ENCODE data around the gene PCBP1.
A peak's percentile ranks its signal among the peaks of the same experiment; 100 is the strongest.

GRCh38 chr2:70089983-70090525, 2.8 kb downstream of the PCBP1 start:
- no peak for TF ChIP-seq TAF1 (IDR thresholded peaks at IDR 0.05; ENCODE audit: borderline replicate concordance, low read depth, low read length)
- no peak for TF ChIP-seq RAD21 (IDR thresholded peaks at IDR 0.05; ENCODE audit: low read length)
- TF ChIP-seq CTCF (IDR thresholded peaks at IDR 0.05) = no peak
- no peak for TF ChIP-seq TEAD4 (IDR thresholded peaks at IDR 0.05; ENCODE audit: borderline replicate concordance, insufficient read depth)
- TF ChIP-seq NRF1 (IDR thresholded peaks at IDR 0.05; ENCODE audit: low read depth, low read length) = no peak
- no peak for TF ChIP-seq YY1 (IDR thresholded peaks at IDR 0.05; ENCODE audit: low read depth)
- TF ChIP-seq POLR2AphosphoS5 (IDR thresholded peaks at IDR 0.05; ENCODE audit: low read depth, low read length) = peak; percentile 52; the same call in 1 of the 2 replicates
- TF ChIP-seq JUND (IDR thresholded peaks at IDR 0.05) = no peak
- TF ChIP-seq FOXM1 (IDR thresholded peaks at IDR 0.05; ENCODE audit: low read depth) = no peak
- no peak for TF ChIP-seq RFX5 (IDR thresholded peaks at IDR 0.05; ENCODE audit: low read length)
